Measurements from ENCODE around the gene KRT72. TPM values are rescaled to one million over a fixed set of nuclear protein-coding genes. Genes with fewer than 3 reads are reported as not detected.

Gene KRT72
- total and polyA plus RNA-seq, 2 of the 13 experiments (the other 11 are each of a cell fraction or from before 2014, with no cell fraction given), result not detected

- peaks cover 10 to 66% of the 10 kb centered on the region in 2 experiments; a peak in 4 of 5 replicates for H3K27me3 ChIP-seq (ENCODE audit: control insufficient read depth in 1 of 2, insufficient read depth in 2 of 2, low read length in 2 of 2)
- no peaks in the 10 kb centered on the region for H3K9me3 ChIP-seq (ENCODE audit: low read length)
- intact Hi-C loops (cut with micrococcal nuclease; ENCODE audit: unreplicated experiment) (no loop called here), in situ Hi-C loops (cut with HindIII; ENCODE audit: extremely low pct_ligation_motif_present, low pct_unique_long_range_greater_than_20kb) (no loop called here)
- no peak for DNase-seq (ENCODE audit: low spot score)
- H3K4me1 ChIP-seq (ENCODE audit: insufficient read depth, low read length), result no peaks in the 10 kb centered on the region
- no peaks in the 10 kb centered on the region for H4K20me1 ChIP-seq (ENCODE audit: insufficient read depth, low read length)
- no peak overlapping the region for H2AFZ ChIP-seq (ENCODE audit: low read length)
- H3K79me2 ChIP-seq (ENCODE audit: insufficient read depth, low read length), result no peaks in the 10 kb centered on the region
- ATAC-seq, result no peak
- H3K9ac ChIP-seq (ENCODE audit: insufficient read depth, low read depth, low read length), result no peak overlapping the region
- no peak for FAIRE-seq
- no TSS peak for BruUV-seq (replicated peaks)
- no peak overlapping the region for H3K4me2 ChIP-seq (ENCODE audit: low read depth, low read length)
- WGBS (ENCODE audit: low lambda C conversion rate), result 55% methylated on average over 9 of the region's 15 CpGs
- TF ChIP-seq ZSCAN9 (CRISPR knock-in tag; IDR thresholded peaks at IDR 0.05; ENCODE audit: borderline replicate concordance), result no peak
- no peak for TF ChIP-seq CBX1 (IDR thresholded peaks at IDR 0.05; ENCODE audit: low read depth)
- H3K4me3 ChIP-seq (replicated peaks in 1 of 3; ENCODE audit: insufficient read depth in 1 of 3, low read depth in 2 of 3, low read length in 3 of 3), result no peak overlapping the region
- CTCF ChIA-PET (ENCODE audit: low intra/inter-chr PET ratio, low total read pairs), result no interaction called here
- POLR2A ChIA-PET, result no interaction called here
- H3K27ac ChIP-seq (ENCODE audit: extremely low read length, insufficient read depth, low read length), result no peak overlapping the region
- no peaks in the 10 kb centered on the region for H3K36me3 ChIP-seq (replicated peaks in 1 of 2; ENCODE audit: control insufficient read depth in 1 of 2, insufficient read depth in 2 of 2, low read length in 2 of 2)
These were observed 28.0 kb downstream of the KRT72 start for GRCh38 chr12:52573306-52573705.

- H3K27ac ChIP-seq (ENCODE audit: extremely low read length, insufficient read depth, low read length), result no peak overlapping the region
- H3K9ac ChIP-seq (ENCODE audit: insufficient read depth, low read depth, low read length), result no peak overlapping the region
- ChIA-PET POLR2A (no interaction called here), CTCF (ENCODE audit: low intra/inter-chr PET ratio, low total read pairs) (no interaction called here)
- no peaks in the 10 kb centered on the region for H3K36me3 ChIP-seq (replicated peaks in 1 of 2; ENCODE audit: control insufficient read depth in 1 of 2, insufficient read depth in 2 of 2, low read length in 2 of 2)
- intact Hi-C loops (cut with micrococcal nuclease; ENCODE audit: unreplicated experiment), result no loop called here
- FAIRE-seq (no peak), DNase-seq (ENCODE audit: low spot score) (no peak), ATAC-seq (no peak)
- 13% methylated on average over 9 of the region's 10 CpGs for WGBS (ENCODE audit: low lambda C conversion rate)
- H3K4me1 ChIP-seq (ENCODE audit: insufficient read depth, low read length), result no peaks in the 10 kb centered on the region
- no peak overlapping the region for H3K4me2 ChIP-seq (ENCODE audit: low read depth, low read length)
- TF ChIP-seq FOXA3 (CRISPR knock-in tag; IDR thresholded peaks at IDR 0.05) (no peak), PTBP1 (IDR thresholded peaks at IDR 0.05; ENCODE audit: low read depth, low read length, poor library complexity, severe bottlenecking) (no peak), MAZ (IDR thresholded peaks at IDR 0.05; ENCODE audit: borderline replicate concordance, low read depth, low read length) (no peak), MAZ (CRISPR knock-in tag; IDR thresholded peaks at IDR 0.05; ENCODE audit: low read depth) (no peak), USF2 (IDR thresholded peaks at IDR 0.05; ENCODE audit: low read depth, low read length) (no peak), USF2 (CRISPR knock-in tag; IDR thresholded peaks at IDR 0.05; ENCODE audit: borderline replicate concordance) (no peak), BATF2 (CRISPR knock-in tag; IDR thresholded peaks at IDR 0.05) (no peak)
- H3K79me2 ChIP-seq (ENCODE audit: insufficient read depth, low read length), result no peaks in the 10 kb centered on the region
- no peaks in the 10 kb centered on the region for H4K20me1 ChIP-seq (ENCODE audit: insufficient read depth, low read length)
- in situ Hi-C loops (cut with HindIII; ENCODE audit: extremely low pct_ligation_motif_present, low pct_unique_long_range_greater_than_20kb), result no loop called here
- H3K4me3 ChIP-seq (replicated peaks in 1 of 3; ENCODE audit: insufficient read depth in 1 of 3, low read depth in 2 of 3, low read length in 3 of 3), result no peak overlapping the region
- H2AFZ ChIP-seq (ENCODE audit: low read length), result no peak overlapping the region
- no TSS peak for BruUV-seq (replicated peaks)
- no peaks in the 10 kb centered on the region for H3K9me3 ChIP-seq (ENCODE audit: low read length)
- peaks cover 10 to 69% of the 10 kb centered on the region in 2 experiments; a peak in 4 of 5 replicates for H3K27me3 ChIP-seq (ENCODE audit: control insufficient read depth in 1 of 2, insufficient read depth in 2 of 2, low read length in 2 of 2)
These were observed 30.8 kb downstream of the KRT72 start for GRCh38 chr12:52570511-52570910.
